Measurements from ENCODE around the gene OR14K1.
"Not testable (repeated sequence)": the region's sequence is repeated elsewhere in the genome, so short reads cannot be mapped to it uniquely, and the experiment has no call there.

OR14K1 gene, protein sequence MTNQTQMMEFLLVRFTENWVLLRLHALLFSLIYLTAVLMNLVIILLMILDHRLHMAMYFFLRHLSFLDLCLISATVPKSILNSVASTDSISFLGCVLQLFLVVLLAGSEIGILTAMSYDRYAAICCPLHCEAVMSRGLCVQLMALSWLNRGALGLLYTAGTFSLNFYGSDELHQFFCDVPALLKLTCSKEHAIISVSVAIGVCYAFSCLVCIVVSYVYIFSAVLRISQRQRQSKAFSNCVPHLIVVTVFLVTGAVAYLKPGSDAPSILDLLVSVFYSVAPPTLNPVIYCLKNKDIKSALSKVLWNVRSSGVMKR

DNA sequence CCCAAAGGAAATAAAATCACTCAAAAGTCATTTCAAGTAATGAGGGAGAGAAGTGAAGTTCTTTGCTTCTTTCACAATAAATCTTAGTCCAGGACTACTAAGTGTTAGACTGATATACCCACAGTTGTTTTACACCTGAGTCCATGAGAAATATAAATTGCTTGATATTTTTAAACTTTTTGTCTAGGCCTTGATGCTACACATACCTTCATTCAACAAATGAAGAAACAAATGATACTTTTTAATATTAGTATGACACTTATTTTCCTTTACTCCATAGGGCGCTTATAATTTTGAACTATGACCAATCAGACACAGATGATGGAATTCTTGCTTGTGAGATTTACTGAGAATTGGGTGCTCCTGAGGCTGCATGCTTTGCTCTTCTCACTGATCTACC, at the start of gene OR14K1:
TSS of gene OR14K1 (plus strand) at position 301 of the 400 bp plus-strand sequence. CDS start at position 301, 0 bp downstream.
- no peak for DNase-seq

DNA sequence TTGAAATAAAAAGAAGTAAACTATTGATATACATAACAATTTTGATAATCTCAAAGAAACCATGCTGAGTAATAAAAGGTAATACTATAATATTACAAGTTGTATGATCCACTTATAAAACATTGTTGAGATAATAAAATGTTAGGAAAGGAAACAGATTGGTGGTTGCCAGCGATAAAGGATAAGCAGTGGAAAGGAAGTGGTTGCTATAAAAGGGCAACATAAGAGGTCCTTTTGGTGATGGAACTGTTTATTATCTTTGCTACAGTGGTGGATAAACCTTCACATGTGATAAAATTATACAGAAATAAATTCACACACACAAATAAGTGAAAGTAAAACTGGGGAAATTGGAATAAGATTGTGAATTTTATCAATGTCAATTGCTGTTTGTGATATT, 37.1 kb upstream of the OR14K1 start:
- DNase-seq: no peak

DNA sequence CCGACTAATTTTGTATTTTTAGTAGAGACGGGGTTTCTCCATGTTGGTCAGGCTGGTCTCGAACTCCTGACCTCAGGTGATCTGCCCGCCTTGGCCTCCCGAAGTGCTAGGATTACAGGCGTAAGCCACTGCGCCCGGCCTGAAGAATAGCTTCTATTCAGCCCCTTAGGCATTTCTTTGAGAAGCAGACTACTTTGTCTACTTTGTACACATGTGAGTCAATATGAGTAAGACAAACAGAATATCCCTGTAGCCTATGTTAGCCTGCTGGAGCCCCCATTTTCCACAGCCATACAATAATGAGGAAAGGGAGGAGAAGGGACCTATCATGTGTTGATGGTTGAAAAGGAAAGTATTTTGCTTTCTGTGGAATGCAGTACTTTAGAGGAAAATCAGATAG, 27.7 kb upstream of the OR14K1 start:
- DNase-seq: not testable (repeated sequence)

- DNase-seq: no peak
These were observed 24.7 kb upstream of the OR14K1 start for GRCh38 chr1:247713753-247714152.

- DNase-seq: no peak
These were observed 21.9 kb upstream of the OR14K1 start, which contains the start of gene OR6F1 for GRCh38 chr1:247716546-247716945. Gene OR6F1, minus strand, starts transcription at chr1:247716646. Its CDS starts 3,891 bp downstream, at chr1:247712755.

- no peak for DNase-seq
These were observed 17.2 kb upstream of the OR14K1 start for GRCh38 chr1:247721222-247721621.

DNA sequence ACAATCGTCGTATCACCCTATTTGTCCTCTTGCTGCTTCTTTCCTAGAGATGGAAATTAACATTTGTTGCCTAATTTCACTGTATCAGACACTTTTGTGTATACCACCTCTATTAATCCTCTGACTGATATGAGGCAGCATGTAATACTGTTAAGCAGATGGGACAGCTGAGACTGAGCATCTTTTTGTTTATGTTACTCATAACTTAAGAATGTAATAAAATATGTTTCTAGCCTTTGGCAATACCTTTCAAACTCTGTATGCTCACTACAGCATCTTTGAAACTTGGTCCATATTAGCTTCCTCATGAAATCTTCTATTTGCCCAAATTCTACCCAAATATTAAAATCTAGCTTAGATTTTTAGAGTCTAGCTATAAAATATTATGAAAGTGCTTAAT, 2.3 kb downstream of the OR14K1 start:
- DNase-seq: no peak

GRCh38 chr1:247741756-247742155, 3.3 kb downstream of the OR14K1 start:
- no peak for DNase-seq

GRCh38 chr1:247742215-247742760, 3.9 kb downstream of the OR14K1 start:
- not testable (repeated sequence) for DNase-seq

DNA sequence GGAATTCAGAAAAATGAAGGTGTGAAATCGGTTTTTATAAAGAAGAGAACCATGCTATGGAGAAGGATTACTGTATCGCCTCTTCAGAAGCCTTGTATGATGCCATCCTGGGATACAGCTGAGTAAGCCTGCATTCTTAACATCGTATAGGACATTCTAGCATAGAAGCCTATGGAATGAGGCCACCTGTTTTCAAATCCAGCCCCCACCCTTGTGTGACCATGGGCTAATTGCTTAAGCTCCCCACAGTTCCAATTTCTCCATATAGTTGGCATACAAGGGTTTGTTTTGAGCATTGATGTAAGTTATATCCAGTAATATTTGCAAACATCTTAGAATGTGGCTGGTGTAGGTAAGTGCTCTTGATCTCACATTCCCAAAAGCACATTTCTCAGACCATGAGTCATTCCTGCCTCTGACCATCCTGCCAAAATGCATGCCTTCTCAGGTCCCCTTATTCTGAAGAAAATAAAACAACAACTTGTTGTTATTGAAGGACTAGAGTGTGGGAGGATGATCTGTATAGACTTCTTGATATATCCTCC, 8.0 kb downstream of the OR14K1 start:
- no peak for DNase-seq

DNA sequence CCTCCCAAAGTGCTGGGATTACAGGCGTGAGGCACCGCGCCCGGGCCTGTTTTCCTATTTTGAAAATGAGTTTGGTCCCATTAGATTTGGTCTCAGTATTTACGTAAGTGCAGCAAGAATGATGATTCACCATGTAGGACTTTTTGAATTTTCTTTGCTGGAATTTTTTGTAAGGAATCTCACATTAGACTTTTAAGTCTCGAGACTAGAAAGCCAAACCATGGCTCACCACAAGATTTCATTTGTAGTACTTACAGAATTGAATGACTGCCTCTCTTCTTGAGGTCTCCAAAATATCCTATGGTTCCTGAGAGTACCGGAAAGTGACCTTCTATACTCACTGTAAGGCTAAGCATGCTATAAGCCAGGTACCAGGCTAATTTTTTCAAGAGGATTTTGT, 9.2 kb downstream of the OR14K1 start:
- DNase-seq: no peak

DNA sequence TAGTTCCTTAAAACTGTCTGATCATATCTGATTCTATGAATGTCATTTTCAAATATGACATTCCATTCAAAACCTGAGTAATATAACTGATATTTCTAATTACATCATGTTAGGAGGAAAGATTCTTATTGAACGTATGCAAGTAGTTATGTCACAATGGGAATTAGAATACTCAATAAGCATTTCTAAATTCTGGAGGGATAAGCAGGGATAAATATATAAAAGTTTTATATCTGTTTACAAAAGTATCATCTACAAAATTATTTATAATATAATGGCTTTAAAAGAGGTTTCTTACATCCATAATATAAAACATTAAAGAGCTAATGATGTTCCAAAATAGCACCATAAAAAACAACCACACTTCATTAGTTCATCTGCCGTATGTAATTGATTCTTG, 9.6 kb downstream of the OR14K1 start, which contains the start of gene OR14A2:
TSS of gene OR14A2 (minus strand) at position 101 of the 400 bp plus-strand sequence.
- DNase-seq: no peak

DNA sequence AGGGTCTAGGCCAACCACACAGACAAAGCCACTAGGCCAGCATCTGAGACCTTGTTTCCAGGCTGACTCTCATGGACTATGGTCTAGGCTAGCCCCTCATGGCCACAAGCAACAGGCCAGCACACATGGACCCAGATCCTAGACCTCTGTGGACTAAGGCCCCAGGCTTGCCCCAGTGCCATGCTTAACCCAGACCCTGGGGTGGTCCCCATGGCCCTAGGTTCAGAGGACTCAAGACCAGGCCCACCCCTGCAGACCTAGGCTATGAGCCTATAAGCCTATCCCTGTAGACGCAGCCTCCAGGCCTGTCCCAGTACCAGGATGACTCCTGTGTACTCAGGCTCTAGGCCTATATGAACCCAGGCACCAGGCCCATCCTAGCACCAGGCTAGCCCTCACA, 11.5 kb downstream of the OR14K1 start:
- DNase-seq: no peak

DNA sequence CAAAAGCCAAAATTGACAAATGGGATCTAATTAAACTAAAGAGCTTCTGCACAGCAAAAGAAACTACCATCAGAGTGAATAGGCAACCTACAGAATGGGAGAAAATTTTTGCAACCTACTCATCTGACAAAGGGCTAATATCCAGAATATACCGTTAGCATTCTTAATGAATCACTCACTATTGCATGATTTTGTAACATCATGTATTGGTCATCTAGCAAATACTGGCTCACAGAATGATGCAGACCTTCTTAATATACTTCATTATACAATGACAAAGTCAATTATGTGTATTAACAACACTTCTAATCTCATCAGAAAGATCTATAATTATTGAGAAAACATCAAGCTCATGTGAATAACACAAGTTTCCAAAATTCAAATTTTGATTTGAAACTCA, 15.9 kb downstream of the OR14K1 start:
- not testable (repeated sequence) for DNase-seq

DNA sequence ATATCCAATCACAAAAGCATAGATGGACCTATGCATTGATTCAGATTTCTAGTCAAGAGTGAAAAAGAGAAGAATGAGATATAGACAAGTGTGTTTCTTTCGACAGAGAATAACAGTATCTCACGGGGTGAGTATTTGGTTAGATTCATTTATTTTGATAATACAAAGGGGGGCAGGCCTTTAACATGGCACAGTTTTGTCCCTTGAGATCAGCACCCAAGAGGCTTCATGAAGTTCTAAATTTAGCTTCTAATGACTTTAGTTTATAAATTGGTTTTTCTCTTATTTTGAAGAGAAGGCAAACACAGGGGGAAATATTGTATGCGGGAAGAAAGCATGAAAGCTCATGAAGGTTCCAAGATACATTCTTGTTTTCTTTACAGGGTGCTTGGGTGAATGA, 22.0 kb downstream of the OR14K1 start, which contains the start of gene OR1C1:
TSS of gene OR1C1 (minus strand) at position 101 of the 400 bp plus-strand sequence. CDS start 2,150 bp downstream, outside the sequence.
- DNase-seq: no peak

DNA sequence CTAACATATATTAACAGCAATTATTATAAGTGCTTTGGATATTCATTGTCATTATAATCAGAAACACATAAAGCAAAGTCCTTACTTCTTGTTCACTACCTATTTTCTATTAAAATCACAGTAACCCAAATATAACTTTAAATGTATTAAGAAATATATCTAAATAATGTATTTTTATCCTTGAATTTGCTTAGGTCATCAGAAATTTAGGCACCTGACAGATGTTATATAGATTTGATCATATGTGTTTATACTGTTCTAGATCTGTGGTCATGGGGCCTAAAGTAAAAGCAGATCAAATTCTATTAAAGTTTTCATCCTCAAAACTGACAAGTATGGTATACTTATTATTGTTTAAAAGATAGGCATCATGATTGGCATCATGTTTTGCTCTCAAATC, 31.2 kb downstream of the OR14K1 start:
- DNase-seq: no peak

Data from CD4-positive, alpha-beta T cell treated with Interleukin-21 for 1 hour (primary cell).